HepG2 (cell line): ENCODE measurements around the gene EFNA2. TPM values are rescaled to one million over a fixed set of nuclear protein-coding genes. Genes with fewer than 3 reads are reported as not detected.

Experiments used
- AGO1 ChIP-seq: fragments of 200-400 bp; formaldehyde crosslinking; IDR thresholded peaks from 2 replicates; pipeline ENCODE4 v1.6.1; 2017; ENCODE audit warnings: mild to moderate bottlenecking, low read depth, low read length, moderate library complexity; ENCODE audit not compliant: poor library complexity, severe bottlenecking
- ARNTL ChIP-seq: sonication (generic); formaldehyde crosslinking; IDR thresholded peaks from 2 replicates; pipeline ENCODE4 v1.4.0; 2020; ENCODE audit warnings: mild to moderate bottlenecking, missing genetic modification reagents
- DMAP1 ChIP-seq: IDR thresholded peaks from 2 replicates; pipeline ENCODE4 v1.6.1; 2016
- HCFC1 ChIP-seq: fragments of 150-350 bp; IDR thresholded peaks from 2 replicates; pipeline ENCODE4 v1.6.1; 2014; ENCODE audit warnings: low read depth, low read length
- KDM1A ChIP-seq: IDR thresholded peaks from 2 replicates; pipeline ENCODE4 v1.6.1; 2016; ENCODE audit warnings: missing compliant biosample characterization
- RNF2 ChIP-seq: fragments of 450-650 bp; conservative IDR thresholded peaks from 2 replicates; pipeline ENCODE4 v1.6.1; 2016; ENCODE audit warnings: low read depth
- SNRNP70 ChIP-seq: fragments of 200-400 bp; formaldehyde crosslinking; IDR thresholded peaks from 2 replicates; pipeline ENCODE4 v1.6.1; 2017; ENCODE audit warnings: mild to moderate bottlenecking, low read depth, low read length, moderate library complexity
- TP53 ChIP-seq: sonication (generic); formaldehyde crosslinking; conservative IDR thresholded peaks from 2 replicates; pipeline ENCODE4 v1.4.0; 2020; ENCODE audit warnings: missing genetic modification reagents
- ZNF543 ChIP-seq: sonication (generic); formaldehyde crosslinking; IDR thresholded peaks from 2 replicates; pipeline ENCODE4 v1.4.0; 2020; ENCODE audit warnings: mild to moderate bottlenecking, missing genetic modification reagents
- ZNF841 ChIP-seq: sonication (generic); formaldehyde crosslinking; IDR thresholded peaks from 2 replicates; pipeline ENCODE4 v1.8.1; 2023; ENCODE audit warnings: missing genetic modification reagents, borderline replicate concordance
- ZNF883 ChIP-seq: sonication (generic); formaldehyde crosslinking; IDR thresholded peaks from 2 replicates; pipeline ENCODE4 v1.5.1; 2020; ENCODE audit warnings: mild to moderate bottlenecking, missing genetic modification reagents; ENCODE audit errors: not compliant biosample characterization
- polyA plus RNA-seq, 8 experiments: library from polyadenylated mRNA; depleted of rRNA in 3 of 8; stranded (reverse) in 7 of 8; unstranded in 1 of 8; fragments of >200 nt; fragmentation: Illumina TruSeq in 4 of 8; extraction: Trizol in 4 of 8; gene quantifications; 2 replicates each; pipeline versions ENCODE4 v1.2.1 to v1.2.3, GENCODE V29; 2011 to 2016; ENCODE audit warnings: low read depth in 4 of 8, missing spikeins in 1 of 8, mixed read lengths in 1 of 8; ENCODE audit not compliant: insufficient read depth in 1 of 8
- total RNA-seq, 5 experiments: library from RNA; depleted of rRNA; stranded (reverse); fragments of >200 nt; fragmentation: Illumina TruSeq; extraction: Trizol; gene quantifications; 2 replicates each; pipeline ENCODE4 v1.2.3, GENCODE V29; 2016; ENCODE audit warnings: low read depth in 1 of 5
- TF ChIP-seq, protein P1 (sequence below): sonication (generic); formaldehyde crosslinking; IDR thresholded peaks from 2 replicates; pipeline ENCODE4 v1.5.0; 2020; ENCODE audit warnings: missing genetic modification reagents
- TF ChIP-seq, protein P2 (sequence below): sonication (generic); formaldehyde crosslinking; IDR thresholded peaks from 2 replicates; pipeline ENCODE4 v1.4.0; 2020; ENCODE audit warnings: mild to moderate bottlenecking, missing genetic modification reagents
- TF ChIP-seq, protein P3 (sequence below): sonication (generic); formaldehyde crosslinking; IDR thresholded peaks from 2 replicates; pipeline ENCODE4 v1.5.0; 2020; ENCODE audit warnings: mild to moderate bottlenecking, missing genetic modification reagents, borderline replicate concordance
- TF ChIP-seq, protein P4 (sequence below): sonication (generic); formaldehyde crosslinking; IDR thresholded peaks from 2 replicates; pipeline ENCODE4 v1.4.0; 2020; ENCODE audit warnings: mild to moderate bottlenecking, low read depth, missing genetic modification reagents
- TF ChIP-seq, protein P5 (sequence below): sonication (generic); formaldehyde crosslinking; IDR thresholded peaks from 2 replicates; pipeline ENCODE4 v1.4.0; 2020; ENCODE audit warnings: missing genetic modification reagents, mild to moderate bottlenecking, borderline replicate concordance

Gene EFNA2
- total and polyA plus RNA-seq, 2 of the 13 experiments (the other 11 are each of a cell fraction or from before 2014, with no cell fraction given): 6.0 to 9.9 TPM

DNA sequence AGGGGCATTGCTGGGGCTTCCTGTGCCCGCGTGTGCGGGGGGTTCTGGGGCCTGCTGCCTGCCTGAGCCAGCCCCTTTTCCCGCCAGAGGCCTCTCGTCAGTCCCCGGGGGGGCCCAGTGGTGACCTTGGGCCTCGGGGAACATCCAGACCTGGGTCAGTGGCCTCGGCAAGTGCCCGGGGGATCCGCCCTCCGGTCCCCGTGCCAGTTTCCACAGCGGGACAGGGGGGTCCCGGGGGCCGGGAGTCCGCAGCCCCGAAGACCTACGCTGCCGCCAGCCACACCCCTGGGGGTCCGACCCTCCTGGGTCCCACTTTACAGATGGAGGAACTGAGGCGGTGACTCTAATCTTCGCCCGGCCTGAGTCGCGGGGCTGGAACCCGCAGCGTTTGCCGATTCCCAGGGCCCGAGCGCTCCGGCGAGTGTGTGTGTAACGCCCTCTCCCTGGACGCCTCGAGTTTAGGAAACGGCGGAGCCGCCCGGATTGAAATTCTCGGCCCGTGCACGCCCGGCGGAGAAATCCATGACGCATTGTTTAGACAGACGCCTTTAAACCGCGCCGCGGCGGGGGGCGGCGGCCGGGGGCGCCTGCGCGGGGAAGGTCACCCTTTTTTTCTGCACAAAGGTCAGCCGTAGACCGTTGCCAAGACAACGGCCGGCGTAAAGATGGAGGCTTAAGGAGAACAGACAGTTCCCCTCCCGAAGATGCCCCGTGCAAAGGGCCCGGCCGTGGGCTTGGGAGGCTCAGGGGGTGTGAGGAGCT is 39.3 kb downstream of the EFNA2 start (continued):
- TF ChIP-seq, protein P1, sequence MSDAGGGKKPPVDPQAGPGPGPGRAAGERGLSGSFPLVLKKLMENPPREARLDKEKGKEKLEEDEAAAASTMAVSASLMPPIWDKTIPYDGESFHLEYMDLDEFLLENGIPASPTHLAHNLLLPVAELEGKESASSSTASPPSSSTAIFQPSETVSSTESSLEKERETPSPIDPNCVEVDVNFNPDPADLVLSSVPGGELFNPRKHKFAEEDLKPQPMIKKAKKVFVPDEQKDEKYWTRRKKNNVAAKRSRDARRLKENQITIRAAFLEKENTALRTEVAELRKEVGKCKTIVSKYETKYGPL (CRISPR knock-in tag): 0 out of 2 replicates have a peak, but pooled peaks have one; percentile 34
- TF ChIP-seq ZNF841 (CRISPR knock-in tag) (no peak), ZNF883 (no peak), ARNTL (CRISPR knock-in tag) (no peak), TP53 (CRISPR knock-in tag) (0 out of 2 replicates have a peak, but pooled peaks have one; percentile 48), AGO1 (no peak), ZNF543 (no peak), KDM1A (CRISPR knock-in tag) (peak; percentile 25; the same call in 1 of the 2 replicates), DMAP1 (CRISPR knock-in tag) (peak; percentile 66; the same call in 1 of the 2 replicates), RNF2 (peak; percentile 75; the same call in 1 of the 2 replicates), SNRNP70 (no peak), HCFC1 (no peak)
- TF ChIP-seq, protein P2, sequence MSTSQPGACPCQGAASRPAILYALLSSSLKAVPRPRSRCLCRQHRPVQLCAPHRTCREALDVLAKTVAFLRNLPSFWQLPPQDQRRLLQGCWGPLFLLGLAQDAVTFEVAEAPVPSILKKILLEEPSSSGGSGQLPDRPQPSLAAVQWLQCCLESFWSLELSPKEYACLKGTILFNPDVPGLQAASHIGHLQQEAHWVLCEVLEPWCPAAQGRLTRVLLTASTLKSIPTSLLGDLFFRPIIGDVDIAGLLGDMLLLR (CRISPR knock-in tag): no peak
- TF ChIP-seq, protein P3, sequence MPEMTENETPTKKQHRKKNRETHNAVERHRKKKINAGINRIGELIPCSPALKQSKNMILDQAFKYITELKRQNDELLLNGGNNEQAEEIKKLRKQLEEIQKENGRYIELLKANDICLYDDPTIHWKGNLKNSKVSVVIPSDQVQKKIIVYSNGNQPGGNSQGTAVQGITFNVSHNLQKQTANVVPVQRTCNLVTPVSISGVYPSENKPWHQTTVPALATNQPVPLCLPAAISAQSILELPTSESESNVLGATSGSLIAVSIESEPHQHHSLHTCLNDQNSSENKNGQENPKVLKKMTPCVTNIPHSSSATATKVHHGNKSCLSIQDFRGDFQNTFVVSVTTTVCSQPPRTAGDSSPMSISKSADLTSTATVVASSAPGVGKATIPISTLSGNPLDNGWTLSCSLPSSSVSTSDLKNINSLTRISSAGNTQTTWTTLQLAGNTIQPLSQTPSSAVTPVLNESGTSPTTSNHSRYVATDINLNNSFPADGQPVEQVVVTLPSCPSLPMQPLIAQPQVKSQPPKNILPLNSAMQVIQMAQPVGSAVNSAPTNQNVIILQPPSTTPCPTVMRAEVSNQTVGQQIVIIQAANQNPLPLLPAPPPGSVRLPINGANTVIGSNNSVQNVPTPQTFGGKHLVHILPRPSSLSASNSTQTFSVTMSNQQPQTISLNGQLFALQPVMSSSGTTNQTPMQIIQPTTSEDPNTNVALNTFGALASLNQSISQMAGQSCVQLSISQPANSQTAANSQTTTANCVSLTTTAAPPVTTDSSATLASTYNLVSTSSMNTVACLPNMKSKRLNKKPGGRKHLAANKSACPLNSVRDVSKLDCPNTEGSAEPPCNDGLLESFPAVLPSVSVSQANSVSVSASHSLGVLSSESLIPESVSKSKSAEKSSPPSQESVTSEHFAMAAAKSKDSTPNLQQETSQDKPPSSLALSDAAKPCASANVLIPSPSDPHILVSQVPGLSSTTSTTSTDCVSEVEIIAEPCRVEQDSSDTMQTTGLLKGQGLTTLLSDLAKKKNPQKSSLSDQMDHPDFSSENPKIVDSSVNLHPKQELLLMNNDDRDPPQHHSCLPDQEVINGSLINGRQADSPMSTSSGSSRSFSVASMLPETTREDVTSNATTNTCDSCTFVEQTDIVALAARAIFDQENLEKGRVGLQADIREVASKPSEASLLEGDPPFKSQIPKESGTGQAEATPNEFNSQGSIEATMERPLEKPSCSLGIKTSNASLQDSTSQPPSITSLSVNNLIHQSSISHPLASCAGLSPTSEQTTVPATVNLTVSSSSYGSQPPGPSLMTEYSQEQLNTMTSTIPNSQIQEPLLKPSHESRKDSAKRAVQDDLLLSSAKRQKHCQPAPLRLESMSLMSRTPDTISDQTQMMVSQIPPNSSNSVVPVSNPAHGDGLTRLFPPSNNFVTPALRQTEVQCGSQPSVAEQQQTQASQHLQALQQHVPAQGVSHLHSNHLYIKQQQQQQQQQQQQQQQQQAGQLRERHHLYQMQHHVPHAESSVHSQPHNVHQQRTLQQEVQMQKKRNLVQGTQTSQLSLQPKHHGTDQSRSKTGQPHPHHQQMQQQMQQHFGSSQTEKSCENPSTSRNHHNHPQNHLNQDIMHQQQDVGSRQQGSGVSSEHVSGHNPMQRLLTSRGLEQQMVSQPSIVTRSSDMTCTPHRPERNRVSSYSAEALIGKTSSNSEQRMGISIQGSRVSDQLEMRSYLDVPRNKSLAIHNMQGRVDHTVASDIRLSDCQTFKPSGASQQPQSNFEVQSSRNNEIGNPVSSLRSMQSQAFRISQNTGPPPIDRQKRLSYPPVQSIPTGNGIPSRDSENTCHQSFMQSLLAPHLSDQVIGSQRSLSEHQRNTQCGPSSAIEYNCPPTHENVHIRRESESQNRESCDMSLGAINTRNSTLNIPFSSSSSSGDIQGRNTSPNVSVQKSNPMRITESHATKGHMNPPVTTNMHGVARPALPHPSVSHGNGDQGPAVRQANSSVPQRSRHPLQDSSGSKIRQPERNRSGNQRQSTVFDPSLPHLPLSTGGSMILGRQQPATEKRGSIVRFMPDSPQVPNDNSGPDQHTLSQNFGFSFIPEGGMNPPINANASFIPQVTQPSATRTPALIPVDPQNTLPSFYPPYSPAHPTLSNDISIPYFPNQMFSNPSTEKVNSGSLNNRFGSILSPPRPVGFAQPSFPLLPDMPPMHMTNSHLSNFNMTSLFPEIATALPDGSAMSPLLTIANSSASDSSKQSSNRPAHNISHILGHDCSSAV (CRISPR knock-in tag): no peak
- TF ChIP-seq, protein P4, sequence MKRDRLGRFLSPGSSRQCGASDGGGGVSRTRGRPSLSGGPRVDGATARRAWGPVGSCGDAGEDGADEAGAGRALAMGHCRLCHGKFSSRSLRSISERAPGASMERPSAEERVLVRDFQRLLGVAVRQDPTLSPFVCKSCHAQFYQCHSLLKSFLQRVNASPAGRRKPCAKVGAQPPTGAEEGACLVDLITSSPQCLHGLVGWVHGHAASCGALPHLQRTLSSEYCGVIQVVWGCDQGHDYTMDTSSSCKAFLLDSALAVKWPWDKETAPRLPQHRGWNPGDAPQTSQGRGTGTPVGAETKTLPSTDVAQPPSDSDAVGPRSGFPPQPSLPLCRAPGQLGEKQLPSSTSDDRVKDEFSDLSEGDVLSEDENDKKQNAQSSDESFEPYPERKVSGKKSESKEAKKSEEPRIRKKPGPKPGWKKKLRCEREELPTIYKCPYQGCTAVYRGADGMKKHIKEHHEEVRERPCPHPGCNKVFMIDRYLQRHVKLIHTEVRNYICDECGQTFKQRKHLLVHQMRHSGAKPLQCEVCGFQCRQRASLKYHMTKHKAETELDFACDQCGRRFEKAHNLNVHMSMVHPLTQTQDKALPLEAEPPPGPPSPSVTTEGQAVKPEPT (CRISPR knock-in tag): no peak
- TF ChIP-seq, protein P5, sequence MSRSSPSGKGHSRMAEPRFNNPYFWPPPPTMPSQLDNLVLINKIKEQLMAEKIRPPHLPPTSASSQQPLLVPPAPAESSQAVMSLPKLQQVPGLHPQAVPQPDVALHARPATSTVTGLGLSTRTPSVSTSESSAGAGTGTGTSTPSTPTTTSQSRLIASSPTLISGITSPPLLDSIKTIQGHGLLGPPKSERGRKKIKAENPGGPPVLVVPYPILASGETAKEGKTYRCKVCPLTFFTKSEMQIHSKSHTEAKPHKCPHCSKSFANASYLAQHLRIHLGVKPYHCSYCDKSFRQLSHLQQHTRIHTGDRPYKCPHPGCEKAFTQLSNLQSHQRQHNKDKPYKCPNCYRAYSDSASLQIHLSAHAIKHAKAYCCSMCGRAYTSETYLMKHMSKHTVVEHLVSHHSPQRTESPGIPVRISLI (CRISPR knock-in tag): peak; percentile 94
